Breast epithelium (tissue), 4 donors: ENCODE measurements around the gene ISY1. TPM values are rescaled to one million over a fixed set of nuclear protein-coding genes. Genes with fewer than 3 reads are reported as not detected.
A peak's percentile ranks its signal among the peaks of the same experiment; 100 is the strongest.

ENCODE experiments used
- DNase-seq, 2 donors: peaks; one replicate each; pipeline ENCODE4 v3.0.0-alpha.2; 2019; ENCODE audit warnings: low spot score in 2 of 2
- H3K27ac ChIP-seq, 2 donors: fragments of 200-600 bp; sonication (generic) in 1 of 2; one replicate each; pipeline ENCODE4 v1.5.1; 2016 to 2019; ENCODE audit warnings: mild to moderate bottlenecking in 1 of 2
- H3K27me3 ChIP-seq, 2 donors: fragments of 200-600 bp; sonication (generic) in 1 of 2; one replicate each; pipeline versions ENCODE4 v1.5.1 to v1.6.0; 2017 to 2019; ENCODE audit warnings: control low read depth in 1 of 2, mild to moderate bottlenecking in 1 of 2
- H3K36me3 ChIP-seq: fragments of 200-600 bp; one replicate; pipeline ENCODE4 v1.5.1; 2019
- H3K4me1 ChIP-seq, 2 donors: fragments of 200-600 bp; sonication (generic); one replicate each; pipeline ENCODE4 v1.5.1; 2016 to 2019; ENCODE audit warnings: control low read depth in 1 of 2
- H3K4me3 ChIP-seq, 3 donors: fragments of 200-600 bp; sonication (generic); 1 replicate in 2 of 3; 2 replicates in 1 of 3; pipeline ENCODE4 v1.5.1; 2016 to 2019; ENCODE audit warnings: mild to moderate bottlenecking in 3 of 3, moderate library complexity in 2 of 3
- H3K9me3 ChIP-seq, 2 donors: fragments of 200-600 bp; sonication (generic) in 1 of 2; one replicate each; pipeline ENCODE4 v1.5.1; 2016 to 2019; ENCODE audit warnings: control low read depth in 1 of 2
- POLR2A ChIP-seq: fragments of 450-650 bp; IDR thresholded peaks from one replicate; pipeline ENCODE4 v1.6.1; 2016; ENCODE audit warnings: antibody characterized with exemption, mild to moderate bottlenecking, moderate library complexity
- POLR2AphosphoS5 ChIP-seq, 3 donors: sonication (generic); formaldehyde crosslinking; IDR thresholded peaks; one replicate each; pipeline ENCODE4 v1.6.1; 2017; ENCODE audit warnings: antibody characterized with exemption in 3 of 3
- intact Hi-C: fragments of 100-400 bp; cut with DNase I; formaldehyde crosslinking; loops from one replicate; pipeline ENCODE4 v1.15.1; 2023; ENCODE audit warnings: low total_unique reads
- total RNA-seq, 3 donors: library from RNA; depleted of rRNA; stranded (reverse); fragments of >200 nt; gene quantifications; one replicate each; pipeline ENCODE4 v1.1.0, GENCODE V29; 2016
- TF ChIP-seq, protein P1 (sequence below), 3 donors: fragments of 450-650 bp; IDR thresholded peaks; one replicate each; pipeline ENCODE4 v1.5.1; 2016 to 2017; ENCODE audit warnings: antibody characterized with exemption in 3 of 3, mild to moderate bottlenecking in 3 of 3, moderate library complexity in 3 of 3

Gene ISY1
- 10 to 100 TPM; 21.4 to 27.9 (median 21.7) TPM for total RNA-seq

DNA sequence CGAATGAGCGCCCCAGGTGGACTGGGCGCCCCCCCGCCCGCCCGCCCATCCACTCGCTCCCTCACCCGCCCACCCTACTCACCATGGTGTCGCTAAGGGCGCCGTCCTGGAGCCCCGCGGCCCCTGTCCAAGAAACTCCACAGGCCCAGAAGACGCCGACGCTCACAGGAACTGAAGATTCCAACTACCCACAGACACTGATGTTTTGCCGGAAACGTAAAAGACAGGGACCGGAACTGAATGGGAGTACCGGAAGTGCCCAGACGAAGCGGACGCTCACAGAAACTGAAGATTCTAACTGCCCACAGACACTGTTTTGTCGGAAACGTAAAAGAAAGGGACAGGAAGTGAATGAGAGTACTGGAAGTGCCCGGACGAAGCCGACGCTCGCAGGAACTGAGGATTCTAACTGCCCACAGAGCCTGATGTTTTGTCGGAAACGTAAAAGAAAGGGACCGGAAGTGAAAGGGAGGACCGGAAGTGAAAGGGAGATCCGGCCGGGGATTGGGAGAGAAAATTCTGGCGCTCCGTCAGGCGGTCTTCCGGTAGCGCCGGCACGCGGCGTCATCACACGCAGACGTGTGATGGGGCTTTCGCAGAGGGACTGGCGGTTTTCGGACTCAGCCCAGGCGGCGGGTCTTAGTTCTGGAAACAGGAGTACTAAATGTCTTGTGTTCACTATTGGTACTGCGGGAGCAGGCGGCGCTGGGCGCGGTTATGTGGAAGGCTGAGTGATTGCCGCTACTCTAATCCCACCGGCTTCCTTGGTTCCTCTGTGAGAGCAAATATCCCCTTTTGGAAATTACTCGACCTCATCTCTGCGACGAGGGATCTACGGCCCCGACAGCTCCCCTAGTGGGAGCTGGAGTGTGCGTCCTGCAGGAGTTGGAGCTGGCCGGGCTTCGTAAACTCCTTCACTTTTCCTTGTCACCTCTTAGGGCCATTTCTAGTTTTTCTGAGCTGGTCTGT is at the start of gene ISY1:
TSS of gene ISY1 (minus strand) at position 173 of the 969 bp plus-strand sequence. CDS start at position 85, 88 bp downstream.
- Histone ChIP-seq H3K4me1 (peaks cover 4 to 8% of the 10 kb centered on the region in 2 donors), H3K4me3 (peak within 1 kb of the TSS; percentile 84 to 94 (median 91)), H3K27me3 (no peaks in the 10 kb centered on the region), H3K27ac (peak within 1 kb of the TSS; percentile 96 to 98), H3K36me3 (no peaks in the 10 kb centered on the region), H3K9me3 (no peaks in the 10 kb centered on the region)
- intact Hi-C loops, result no loop called here
- TF ChIP-seq, protein P1, sequence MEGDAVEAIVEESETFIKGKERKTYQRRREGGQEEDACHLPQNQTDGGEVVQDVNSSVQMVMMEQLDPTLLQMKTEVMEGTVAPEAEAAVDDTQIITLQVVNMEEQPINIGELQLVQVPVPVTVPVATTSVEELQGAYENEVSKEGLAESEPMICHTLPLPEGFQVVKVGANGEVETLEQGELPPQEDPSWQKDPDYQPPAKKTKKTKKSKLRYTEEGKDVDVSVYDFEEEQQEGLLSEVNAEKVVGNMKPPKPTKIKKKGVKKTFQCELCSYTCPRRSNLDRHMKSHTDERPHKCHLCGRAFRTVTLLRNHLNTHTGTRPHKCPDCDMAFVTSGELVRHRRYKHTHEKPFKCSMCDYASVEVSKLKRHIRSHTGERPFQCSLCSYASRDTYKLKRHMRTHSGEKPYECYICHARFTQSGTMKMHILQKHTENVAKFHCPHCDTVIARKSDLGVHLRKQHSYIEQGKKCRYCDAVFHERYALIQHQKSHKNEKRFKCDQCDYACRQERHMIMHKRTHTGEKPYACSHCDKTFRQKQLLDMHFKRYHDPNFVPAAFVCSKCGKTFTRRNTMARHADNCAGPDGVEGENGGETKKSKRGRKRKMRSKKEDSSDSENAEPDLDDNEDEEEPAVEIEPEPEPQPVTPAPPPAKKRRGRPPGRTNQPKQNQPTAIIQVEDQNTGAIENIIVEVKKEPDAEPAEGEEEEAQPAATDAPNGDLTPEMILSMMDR (IDR thresholded peaks at IDR 0.05), result peak; percentile 20 to 73 (median 70)
- TF ChIP-seq POLR2AphosphoS5 (IDR thresholded peaks at IDR 0.05), result peak; percentile 87 to 92 (median 88)
- TF ChIP-seq POLR2A, result peak; percentile 63
- peak; percentile 80 to 81 for DNase-seq

DNA sequence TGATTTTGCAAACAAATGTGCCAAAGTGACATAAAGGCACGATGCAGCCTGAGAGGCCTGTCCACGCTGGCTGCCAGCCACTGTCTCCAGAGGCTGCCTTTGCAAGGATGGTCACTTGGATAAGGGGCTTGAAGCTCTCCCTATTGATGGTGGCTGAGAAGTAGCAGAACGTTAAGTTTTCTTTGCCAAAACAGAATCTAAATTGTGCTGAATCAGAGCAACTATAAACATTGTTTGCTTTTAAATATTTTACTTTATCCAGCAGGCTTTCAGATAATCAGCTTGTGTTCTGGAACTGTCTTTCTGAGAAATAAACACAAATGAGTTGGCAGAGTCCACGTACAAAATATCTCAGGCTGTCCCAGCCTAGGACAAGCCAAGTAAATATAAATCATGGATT is 46.6 kb upstream of the ISY1 start:
- H3K9me3 ChIP-seq, result no peaks in the 10 kb centered on the region
- H3K27me3 ChIP-seq, result no peaks in the 10 kb centered on the region
- H3K27ac ChIP-seq, result no peak overlapping the region
- no peak overlapping the region for H3K4me3 ChIP-seq
- TF ChIP-seq POLR2AphosphoS5 (IDR thresholded peaks at IDR 0.05), result no peak
- no peak for TF ChIP-seq POLR2A
- TF ChIP-seq, protein P1 (IDR thresholded peaks at IDR 0.05), result no peak
- H3K4me1 ChIP-seq, result peaks cover 0 to 6% of the 10 kb centered on the region in 2 donors
- H3K36me3 ChIP-seq, result no peaks in the 10 kb centered on the region
- intact Hi-C loops, result no loop called here
- no peak for DNase-seq

DNA sequence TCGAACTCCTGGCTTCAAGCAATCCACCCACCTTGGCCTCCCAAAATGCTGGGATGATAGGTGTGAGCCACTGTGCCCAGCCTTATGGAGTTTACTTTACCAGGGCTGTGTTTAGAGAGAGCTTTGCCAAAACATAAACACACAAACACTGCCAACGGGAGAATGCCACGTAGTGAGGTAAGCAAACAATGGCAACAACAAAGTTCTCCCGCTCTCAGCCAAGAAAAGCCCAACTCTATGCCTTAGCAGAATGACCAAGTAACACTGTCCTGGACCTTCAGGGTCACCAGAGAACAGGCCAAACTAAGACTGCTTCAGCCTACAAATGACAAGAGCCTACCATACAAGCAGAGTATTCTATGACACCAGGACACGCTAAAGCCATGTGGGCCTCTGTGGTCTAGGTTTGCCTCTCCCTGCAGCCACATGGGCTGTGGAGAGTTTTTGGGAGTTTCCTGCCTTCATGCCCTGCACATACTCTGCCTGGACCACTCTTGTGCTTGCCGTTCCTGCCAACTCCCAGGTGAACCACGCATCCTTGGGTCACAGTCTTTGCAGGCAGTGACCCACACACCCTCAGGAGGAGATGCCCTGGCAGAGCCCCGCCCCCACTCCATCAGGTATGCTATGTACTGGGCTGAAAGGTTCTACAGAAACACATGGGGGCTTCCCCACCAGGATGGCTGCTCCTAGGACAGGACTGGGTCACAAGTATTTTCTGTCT is 44.4 kb upstream of the ISY1 start:
- intact Hi-C loops, result no loop called here
- no peak for TF ChIP-seq POLR2A
- no peak for TF ChIP-seq POLR2AphosphoS5 (IDR thresholded peaks at IDR 0.05)
- TF ChIP-seq, protein P1 (IDR thresholded peaks at IDR 0.05), result no peak
- no peak overlapping the region for H3K27ac ChIP-seq
- no peaks in the 10 kb centered on the region for H3K4me1 ChIP-seq
- no peaks in the 10 kb centered on the region for H3K27me3 ChIP-seq
- no peak overlapping the region for H3K4me3 ChIP-seq
- H3K36me3 ChIP-seq, result no peaks in the 10 kb centered on the region
- no peak for DNase-seq
- H3K9me3 ChIP-seq, result no peaks in the 10 kb centered on the region

DNA sequence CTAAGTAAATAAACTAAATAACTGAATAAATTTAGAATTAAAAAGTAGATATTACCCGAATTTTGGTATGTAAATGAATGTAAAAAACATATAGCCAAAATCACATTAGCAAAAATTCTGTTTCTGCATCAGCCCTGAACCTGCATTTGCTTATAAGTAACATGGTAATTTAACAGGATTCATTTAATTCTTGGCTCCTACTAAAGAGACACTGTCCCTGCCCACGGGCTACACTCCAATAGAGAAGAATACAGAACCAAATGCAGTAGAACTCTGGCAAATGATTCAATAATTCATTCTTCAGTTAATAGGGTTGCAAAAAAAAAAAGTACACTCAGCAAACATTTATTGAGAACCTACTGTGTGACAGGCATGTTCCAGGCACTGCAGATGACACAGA is 43.6 kb upstream of the ISY1 start:
- no peak for TF ChIP-seq POLR2AphosphoS5 (IDR thresholded peaks at IDR 0.05)
- TF ChIP-seq, protein P1 (IDR thresholded peaks at IDR 0.05), result no peak
- no peak for TF ChIP-seq POLR2A
- Histone ChIP-seq H3K27me3 (no peaks in the 10 kb centered on the region), H3K4me3 (no peak overlapping the region), H3K36me3 (no peaks in the 10 kb centered on the region), H3K9me3 (no peaks in the 10 kb centered on the region), H3K4me1 (no peaks in the 10 kb centered on the region), H3K27ac (no peak overlapping the region)
- intact Hi-C loops, result no loop called here
- no peak for DNase-seq
